NCI-H526 (cell line): ENCODE data around the gene CD68.

Experiments
- DNase-seq, 2 experiments: peaks; one replicate each; lab custom pipeline; 2025; lab: John Stamatoyannopoulos, UW

CD68 gene

GRCh38 chr17:7559320-7560171, 19.9 kb upstream of the CD68 start:
- DNase-seq, result no peak

- DNase-seq, result peak in 1 of 2 experiments; percentile 56
These were observed 19.0 kb upstream of the CD68 start for GRCh38 chr17:7560172-7561027.

GRCh38 chr17:7561028-7561575, 18.3 kb upstream of the CD68 start:
- DNase-seq, result peak; percentile 29 to 85

- peak in 1 of 2 experiments; percentile 86 for DNase-seq
These were observed 17.7 kb upstream of the CD68 start, which contains the start of gene SENP3 for GRCh38 chr17:7561589-7562207. Gene SENP3, plus strand, starts transcription at chr17:7561919. Its CDS starts 1,158 bp downstream, at chr17:7563077.

GRCh38 chr17:7562208-7562605, 17.2 kb upstream of the CD68 start:
- no peak for DNase-seq

GRCh38 chr17:7563115-7563869, 16.1 kb upstream of the CD68 start:
- DNase-seq, result no peak

- no peak for DNase-seq
These were observed 9.9 kb upstream of the CD68 start for GRCh38 chr17:7569571-7569970.

- no peak for DNase-seq
These were observed 9.1 kb upstream of the CD68 start for GRCh38 chr17:7570351-7570750.

GRCh38 chr17:7572338-7572587, 7.2 kb upstream of the CD68 start:
- DNase-seq, result peak in 1 of 2 experiments; percentile 96

- DNase-seq, result peak in 1 of 2 experiments; percentile 97
These were observed 6.7 kb upstream of the CD68 start for GRCh38 chr17:7572588-7573323.

GRCh38 chr17:7573324-7574080, 5.9 kb upstream of the CD68 start:
- DNase-seq, result peak; percentile 44 to 84

- DNase-seq, result no peak
These were observed 5.1 kb upstream of the CD68 start for GRCh38 chr17:7574176-7574953.

GRCh38 chr17:7575481-7575883, 4.0 kb upstream of the CD68 start:
- DNase-seq, result no peak

- no peak for DNase-seq
These were observed 3.5 kb upstream of the CD68 start for GRCh38 chr17:7575959-7576358.

GRCh38 chr17:7576432-7576937, 3.0 kb upstream of the CD68 start:
- DNase-seq, result no peak

GRCh38 chr17:7577327-7578199, 1.9 kb upstream of the CD68 start:
- no peak for DNase-seq

- no peak for DNase-seq
These were observed 581 bp downstream of the CD68 start for GRCh38 chr17:7579834-7580603.
